Thyroid gland (tissue), 4 donors: Measurements from ENCODE around the gene RGS19.

Experiments
- POLR2A ChIP-seq, 2 donors: fragments of 450-650 bp; IDR thresholded peaks; one replicate each; pipeline ENCODE4 v1.6.1; 2017; ENCODE audit warnings: antibody characterized with exemption in 2 of 2, mild to moderate bottlenecking in 2 of 2, moderate library complexity in 1 of 2
- TF ChIP-seq, protein P1 (sequence below), 6 experiments: fragments of 200-600 bp in 3 of 6; fragments of 450-650 bp in 3 of 6; sonication (generic) in 3 of 6; IDR thresholded peaks; one replicate each; pipeline ENCODE4 v1.5.1; 2016 to 2019; ENCODE audit warnings: antibody characterized with exemption in 6 of 6, mild to moderate bottlenecking in 2 of 6, inconsistent platforms in 1 of 6, moderate library complexity in 1 of 6

DNA sequence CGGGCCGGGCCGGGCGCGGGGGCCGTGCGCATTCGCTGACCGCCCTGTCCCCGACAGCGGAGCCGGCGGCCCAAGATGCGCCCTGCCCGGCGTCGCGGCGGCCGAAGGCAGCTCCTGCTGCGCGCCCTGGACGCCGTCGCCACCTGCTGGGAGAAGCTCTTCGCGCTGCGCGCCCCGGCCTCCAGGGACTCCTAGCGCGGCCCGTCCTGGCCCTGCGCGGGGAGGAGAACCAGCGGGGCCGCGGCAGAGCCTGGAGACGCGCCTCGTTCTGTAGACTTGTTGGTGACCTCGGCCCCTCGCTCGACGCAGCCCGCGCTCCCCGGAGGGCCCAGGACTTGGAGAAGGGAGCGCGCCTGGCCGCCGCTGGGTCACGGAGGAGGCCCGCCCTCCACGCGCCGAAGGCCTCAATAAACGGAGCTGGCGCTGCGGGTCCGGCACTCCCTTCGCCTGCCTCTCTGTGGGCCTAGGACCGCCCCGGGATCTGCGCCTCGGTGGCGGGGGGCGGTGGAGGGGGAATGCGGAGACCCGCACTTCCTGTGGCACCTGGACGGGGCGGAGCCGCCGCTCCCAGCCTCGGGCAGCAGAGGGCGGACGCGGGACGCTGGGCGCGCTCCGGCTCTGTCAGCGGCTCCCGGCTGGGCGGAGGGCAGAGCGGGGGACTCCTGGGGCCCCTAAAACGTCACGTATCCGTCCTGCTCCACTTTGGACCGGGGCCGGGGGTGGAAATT is 40.6 kb downstream of the RGS19 start:
- TF ChIP-seq, protein P1, sequence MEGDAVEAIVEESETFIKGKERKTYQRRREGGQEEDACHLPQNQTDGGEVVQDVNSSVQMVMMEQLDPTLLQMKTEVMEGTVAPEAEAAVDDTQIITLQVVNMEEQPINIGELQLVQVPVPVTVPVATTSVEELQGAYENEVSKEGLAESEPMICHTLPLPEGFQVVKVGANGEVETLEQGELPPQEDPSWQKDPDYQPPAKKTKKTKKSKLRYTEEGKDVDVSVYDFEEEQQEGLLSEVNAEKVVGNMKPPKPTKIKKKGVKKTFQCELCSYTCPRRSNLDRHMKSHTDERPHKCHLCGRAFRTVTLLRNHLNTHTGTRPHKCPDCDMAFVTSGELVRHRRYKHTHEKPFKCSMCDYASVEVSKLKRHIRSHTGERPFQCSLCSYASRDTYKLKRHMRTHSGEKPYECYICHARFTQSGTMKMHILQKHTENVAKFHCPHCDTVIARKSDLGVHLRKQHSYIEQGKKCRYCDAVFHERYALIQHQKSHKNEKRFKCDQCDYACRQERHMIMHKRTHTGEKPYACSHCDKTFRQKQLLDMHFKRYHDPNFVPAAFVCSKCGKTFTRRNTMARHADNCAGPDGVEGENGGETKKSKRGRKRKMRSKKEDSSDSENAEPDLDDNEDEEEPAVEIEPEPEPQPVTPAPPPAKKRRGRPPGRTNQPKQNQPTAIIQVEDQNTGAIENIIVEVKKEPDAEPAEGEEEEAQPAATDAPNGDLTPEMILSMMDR (IDR thresholded peaks at IDR 0.05): peak in 5 of 6 experiments; percentile 37 to 71 (median 47)
- TF ChIP-seq POLR2A (IDR thresholded peaks at IDR 0.05): no peak
